HepG2 (cell line): Measurements from ENCODE around the gene ZNF524. TPM values are rescaled to one million over a fixed set of nuclear protein-coding genes. Genes with fewer than 3 reads are reported as not detected.

Source experiments
- ATF4 ChIP-seq, 2 experiments: fragments of 450-650 bp in 1 of 2; sonication (generic) in 1 of 2; formaldehyde crosslinking; IDR thresholded peaks; 2 replicates each; pipeline versions ENCODE4 v1.5.0 to v1.8.0; 2020 to 2022; ENCODE audit warnings: mild to moderate bottlenecking in 1 of 2, missing genetic modification reagents in 1 of 2
- GATAD1 ChIP-seq: IDR thresholded peaks from 2 replicates; pipeline ENCODE4 v1.6.1; 2016; ENCODE audit warnings: missing genetic modification reagents, missing compliant biosample characterization
- HBP1 ChIP-seq: IDR thresholded peaks from 2 replicates; pipeline ENCODE4 v1.6.1; 2016; ENCODE audit warnings: low read depth, control low read depth
- MTF1 ChIP-seq: sonication (generic); formaldehyde crosslinking; IDR thresholded peaks from 2 replicates; pipeline ENCODE4 v1.5.0; 2020; ENCODE audit warnings: missing genetic modification reagents
- NFE2 ChIP-seq: sonication (generic); formaldehyde crosslinking; IDR thresholded peaks from 2 replicates; pipeline ENCODE4 v1.4.0; 2020; ENCODE audit warnings: missing genetic modification reagents
- NFIB ChIP-seq: sonication (generic); formaldehyde crosslinking; IDR thresholded peaks from 2 replicates; pipeline ENCODE4 v1.9.0; 2021; ENCODE audit warnings: missing genetic modification reagents, mild to moderate bottlenecking, borderline replicate concordance
- NFKBIZ ChIP-seq: IDR thresholded peaks from 2 replicates; pipeline ENCODE4 v1.6.1; 2018; ENCODE audit warnings: missing genetic modification reagents, missing compliant biosample characterization
- NR3C1 ChIP-seq: sonication (generic); formaldehyde crosslinking; IDR thresholded peaks from 2 replicates; pipeline ENCODE4 v1.4.0; 2020; ENCODE audit warnings: missing genetic modification reagents
- RFX1 ChIP-seq: fragments of 450-650 bp; IDR thresholded peaks from 2 replicates; pipeline ENCODE4 v1.6.1; 2017
- SOX5 ChIP-seq: IDR thresholded peaks from 2 replicates; pipeline ENCODE4 v1.6.1; 2016; ENCODE audit warnings: borderline replicate concordance
- TEAD2 ChIP-seq: sonication (generic); formaldehyde crosslinking; IDR thresholded peaks from 2 replicates; pipeline ENCODE4 v1.9.0; 2021; ENCODE audit warnings: missing genetic modification reagents
- ZKSCAN1 ChIP-seq: fragments of 150-350 bp; IDR thresholded peaks from 2 replicates; pipeline ENCODE4 v1.6.1; 2014; ENCODE audit warnings: low read length
- ZNF253 ChIP-seq: sonication (generic); formaldehyde crosslinking; IDR thresholded peaks from 2 replicates; pipeline ENCODE4 v1.8.0; 2022; ENCODE audit warnings: mild to moderate bottlenecking, missing genetic modification reagents, borderline replicate concordance
- ZNF256 ChIP-seq: sonication (generic); formaldehyde crosslinking; conservative IDR thresholded peaks from 2 replicates; pipeline ENCODE4 v1.4.0; 2020; ENCODE audit warnings: missing genetic modification reagents
- ZNF318 ChIP-seq: sonication (generic); formaldehyde crosslinking; IDR thresholded peaks from 2 replicates; pipeline ENCODE4 v1.4.0; 2020; ENCODE audit warnings: mild to moderate bottlenecking, missing genetic modification reagents
- ZNF329 ChIP-seq: sonication (generic); formaldehyde crosslinking; IDR thresholded peaks from 2 replicates; pipeline ENCODE4 v1.9.0; 2021; ENCODE audit warnings: low read depth, mild to moderate bottlenecking, missing genetic modification reagents
- ZNF431 ChIP-seq: sonication (generic); formaldehyde crosslinking; IDR thresholded peaks from 2 replicates; pipeline ENCODE4 v1.9.0; 2022; ENCODE audit warnings: missing genetic modification reagents, low read depth, mild to moderate bottlenecking, borderline replicate concordance
- ZNF569 ChIP-seq: sonication (generic); formaldehyde crosslinking; IDR thresholded peaks from 2 replicates; pipeline ENCODE4 v1.5.0; 2020; ENCODE audit warnings: mild to moderate bottlenecking, missing genetic modification reagents, moderate library complexity, borderline replicate concordance
- ZNF629 ChIP-seq: sonication (generic); formaldehyde crosslinking; conservative IDR thresholded peaks from 2 replicates; pipeline ENCODE4 v1.5.0; 2020; ENCODE audit warnings: missing genetic modification reagents
- ZNF7 ChIP-seq: IDR thresholded peaks from 2 replicates; pipeline ENCODE4 v1.6.1; 2016; ENCODE audit warnings: missing biosample characterization, missing genetic modification reagents
- ZNF891 ChIP-seq: sonication (generic); formaldehyde crosslinking; IDR thresholded peaks from 2 replicates; pipeline ENCODE4 v1.5.0; 2020; ENCODE audit warnings: mild to moderate bottlenecking, missing genetic modification reagents
- polyA plus RNA-seq, 8 experiments: library from polyadenylated mRNA; depleted of rRNA in 3 of 8; stranded (reverse) in 7 of 8; unstranded in 1 of 8; fragments of >200 nt; fragmentation: Illumina TruSeq in 4 of 8; extraction: Trizol in 4 of 8; gene quantifications; 2 replicates each; pipeline versions ENCODE4 v1.2.1 to v1.2.3, GENCODE V29; 2011 to 2016; ENCODE audit warnings: low read depth in 4 of 8, missing spikeins in 1 of 8, mixed read lengths in 1 of 8; ENCODE audit not compliant: insufficient read depth in 1 of 8
- total RNA-seq, 5 experiments: library from RNA; depleted of rRNA; stranded (reverse); fragments of >200 nt; fragmentation: Illumina TruSeq; extraction: Trizol; gene quantifications; 2 replicates each; pipeline ENCODE4 v1.2.3, GENCODE V29; 2016; ENCODE audit warnings: low read depth in 1 of 5

ZNF524 gene
- total and polyA plus RNA-seq, 2 of the 13 experiments (the other 11 are each of a cell fraction or from before 2014, with no cell fraction given), result 3.2 to 4.6 TPM

- TF ChIP-seq ZNF318 (peak; percentile 99), ZNF7 (CRISPR knock-in tag) (no peak), ZNF569 (no peak), NFKBIZ (no peak), NFE2 (CRISPR knock-in tag) (no peak), ZNF253 (no peak), NR3C1 (CRISPR knock-in tag) (no peak), TEAD2 (CRISPR knock-in tag) (no peak), ZKSCAN1 (no peak), ZNF256 (CRISPR knock-in tag) (no peak), ZNF431 (CRISPR knock-in tag) (no peak), ZNF629 (CRISPR knock-in tag) (no peak), SOX5 (CRISPR knock-in tag) (no peak; the same call in 1 of the 2 replicates), ZNF891 (no peak; the same call in 1 of the 2 replicates), HBP1 (CRISPR knock-in tag) (no peak), ATF4 (CRISPR knock-in tag; IDR thresholded peaks at IDR 0.05) (0 out of 4 replicates have a peak, but pooled peaks of 1 of the 2 experiments have one; percentile 12), RFX1 (no peak), NFIB (CRISPR knock-in tag) (no peak), GATAD1 (CRISPR knock-in tag) (peak; percentile 96), ZNF329 (no peak), MTF1 (CRISPR knock-in tag) (no peak)
These were observed 43.2 kb downstream of the ZNF524 start, which contains the start of gene ZNF581 (continued) for GRCh38 chr19:55643003-55643886.
